ENCODE results near the gene RAB11FIP3. TPM values are rescaled to one million over a fixed set of nuclear protein-coding genes. Genes with fewer than 3 reads are reported as not detected.

RAB11FIP3 gene
- total RNA-seq, 1 experiment from 2014 or later: 12.8 TPM

GRCh38 chr16:398561-399339 is 26.7 kb upstream of the RAB11FIP3 start:
- no peaks in the 10 kb centered on the region for H4K20me1 ChIP-seq (ENCODE audit: insufficient read depth)
- no peak for ATAC-seq
- H3K4me2 ChIP-seq (ENCODE audit: low read length): no peak overlapping the region
- no peaks in the 10 kb centered on the region for H3K36me3 ChIP-seq (ENCODE audit: control insufficient read depth in 1 of 2, insufficient read depth in 2 of 2, low read length in 2 of 2)
- ChIA-PET POLR2A (no interaction called here), RAD21 (ENCODE audit: low non-redundant PET in 1 of 2, low total read pairs in 2 of 2, uncharacterized antibody in 2 of 2, unreplicated experiment in 2 of 2) (no interaction called here), CTCF (no interaction called here)
- H3K27ac ChIP-seq (ENCODE audit: low read depth, low read length): peak overlapping the region; percentile 58; the same call in 1 of the 2 replicates
- no peak overlapping the region for H3K4me3 ChIP-seq (replicated peaks in 1 of 2; ENCODE audit: low read depth in 1 of 2, low read length in 2 of 2)
- peaks cover 3 to 22% of the 10 kb centered on the region in 2 experiments; a peak in 2 of 4 replicates for H3K4me1 ChIP-seq (ENCODE audit: control insufficient read depth in 1 of 2, insufficient read depth in 2 of 2, low read length in 2 of 2)
- no peaks in the 10 kb centered on the region for H3K79me2 ChIP-seq (ENCODE audit: insufficient read depth, low read length)
- TF ChIP-seq SRF (IDR thresholded peaks at IDR 0.05; ENCODE audit: low read depth) (no peak), POLR2AphosphoS5 (IDR thresholded peaks at IDR 0.05; ENCODE audit: low read depth, low read length) (no peak), SP1 (IDR thresholded peaks at IDR 0.05; ENCODE audit: low read depth) (no peak), EZH2phosphoT487 (IDR thresholded peaks at IDR 0.05; ENCODE audit: borderline replicate concordance) (no peak), JUND (IDR thresholded peaks at IDR 0.05) (no peak), POLR2A (IDR thresholded peaks at IDR 0.05; ENCODE audit: borderline replicate concordance, extremely low read depth, insufficient read depth, insufficient read length) (no peak)
- no peaks in the 10 kb centered on the region for H3K9me3 ChIP-seq (ENCODE audit: control insufficient read depth in 1 of 2, insufficient read depth in 1 of 2, low read depth in 1 of 2, low read length in 2 of 2)
- H2AFZ ChIP-seq (ENCODE audit: low read depth, low read length, poor library complexity, severe bottlenecking): no peak overlapping the region
- no peak for DNase-seq (ENCODE audit: low read depth, low spot score)
- H3K9ac ChIP-seq (ENCODE audit: low read length): no peak overlapping the region
- H3K9me2 ChIP-seq (ENCODE audit: insufficient read depth): no peaks in the 10 kb centered on the region
- no peaks in the 10 kb centered on the region for H3K27me3 ChIP-seq (ENCODE audit: insufficient read depth, low read length)
- intact Hi-C loops (cut with micrococcal nuclease): loop anchor here (10.0 kb wide), 1 partner anchor 96 kb away; no protein-coding TSS in a partner anchor
- BruUV-seq (replicated peaks): no TSS peak

DNA sequence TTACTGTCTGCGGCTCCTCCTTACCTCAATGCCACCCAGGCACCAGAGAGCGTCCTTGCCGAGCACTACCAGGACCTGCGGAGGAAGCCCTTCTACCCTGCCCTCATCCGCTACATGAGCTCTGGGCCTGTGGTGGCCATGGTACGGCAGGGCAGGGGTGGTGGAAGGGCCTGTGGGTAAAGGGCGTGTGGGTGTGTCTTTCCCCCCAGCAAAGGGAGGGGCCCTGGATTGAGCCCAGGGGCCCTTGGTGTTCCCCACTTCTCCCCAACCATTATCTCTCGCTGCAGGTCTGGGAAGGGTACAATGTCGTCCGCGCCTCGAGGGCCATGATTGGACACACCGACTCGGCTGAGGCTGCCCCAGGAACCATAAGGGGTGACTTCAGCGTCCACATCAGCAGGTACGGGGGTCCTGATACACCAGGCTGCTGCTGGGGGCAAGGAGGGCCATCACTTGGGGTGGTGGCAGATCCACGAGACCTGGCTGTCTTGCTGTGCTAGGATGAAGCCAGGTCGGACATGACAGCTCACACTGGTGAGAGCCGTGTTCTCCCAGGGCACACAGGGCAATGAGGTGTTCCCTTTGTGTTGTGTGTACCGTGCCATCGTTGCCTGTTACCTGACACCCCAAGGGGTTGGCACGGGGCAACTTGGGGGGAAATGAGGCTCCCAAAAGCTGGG is 26.0 kb upstream of the RAB11FIP3 start:
- H4K20me1 ChIP-seq (ENCODE audit: insufficient read depth): no peaks in the 10 kb centered on the region
- H3K79me2 ChIP-seq (ENCODE audit: insufficient read depth, low read length): no peaks in the 10 kb centered on the region
- no peaks in the 10 kb centered on the region for H3K36me3 ChIP-seq (ENCODE audit: control insufficient read depth in 1 of 2, insufficient read depth in 2 of 2, low read length in 2 of 2)
- H3K9ac ChIP-seq (ENCODE audit: low read length): no peak overlapping the region
- ATAC-seq (no peak), DNase-seq (ENCODE audit: low read depth, low spot score) (no peak)
- H3K9me2 ChIP-seq (ENCODE audit: insufficient read depth): no peaks in the 10 kb centered on the region
- no peak overlapping the region for H2AFZ ChIP-seq (ENCODE audit: low read depth, low read length, poor library complexity, severe bottlenecking)
- H3K27me3 ChIP-seq (ENCODE audit: insufficient read depth, low read length): no peaks in the 10 kb centered on the region
- H3K4me3 ChIP-seq (replicated peaks in 1 of 2; ENCODE audit: low read depth in 1 of 2, low read length in 2 of 2): no peak overlapping the region
- H3K4me2 ChIP-seq (ENCODE audit: low read length): no peak overlapping the region
- ChIA-PET RAD21 (ENCODE audit: low non-redundant PET in 1 of 2, low total read pairs in 2 of 2, uncharacterized antibody in 2 of 2, unreplicated experiment in 2 of 2) (no interaction called here), POLR2A (no interaction called here), CTCF (no interaction called here)
- H3K9me3 ChIP-seq (ENCODE audit: control insufficient read depth in 1 of 2, insufficient read depth in 1 of 2, low read depth in 1 of 2, low read length in 2 of 2): no peaks in the 10 kb centered on the region
- peak overlapping the region; percentile 83; the same call in 1 of the 2 replicates for H3K27ac ChIP-seq (ENCODE audit: low read depth, low read length)
- intact Hi-C loops (cut with micrococcal nuclease): loop anchor here (10.0 kb wide), 1 partner anchor 95 kb away; no protein-coding TSS in a partner anchor
- peaks cover 3 to 22% of the 10 kb centered on the region in 2 experiments; a peak in 2 of 4 replicates for H3K4me1 ChIP-seq (ENCODE audit: control insufficient read depth in 1 of 2, insufficient read depth in 2 of 2, low read length in 2 of 2)
- BruUV-seq (replicated peaks): no TSS peak
- TF ChIP-seq SIN3A (IDR thresholded peaks at IDR 0.05; ENCODE audit: low read depth) (no peak), POLR2AphosphoS5 (IDR thresholded peaks at IDR 0.05; ENCODE audit: low read depth, low read length) (no peak), CEBPB (IDR thresholded peaks at IDR 0.05; ENCODE audit: low read depth) (no peak), YY1 (IDR thresholded peaks at IDR 0.05; ENCODE audit: extremely low read depth, insufficient replicate concordance, low read depth, low read length) (no peak), FOSL1 (IDR thresholded peaks at IDR 0.05; ENCODE audit: low read depth) (no peak), ELF1 (IDR thresholded peaks at IDR 0.05; ENCODE audit: borderline replicate concordance, low read depth) (no peak), EZH2phosphoT487 (IDR thresholded peaks at IDR 0.05; ENCODE audit: borderline replicate concordance) (no peak), POLR2A (IDR thresholded peaks at IDR 0.05; ENCODE audit: borderline replicate concordance, extremely low read depth, insufficient read depth, insufficient read length) (no peak), EGR1 (IDR thresholded peaks at IDR 0.05; ENCODE audit: low read depth) (no peak), TCF7L2 (IDR thresholded peaks at IDR 0.05; ENCODE audit: borderline replicate concordance, extremely low read depth, insufficient read depth, insufficient read length) (no peak), ATF3 (IDR thresholded peaks at IDR 0.05) (no peak), CBX3 (IDR thresholded peaks at IDR 0.05; ENCODE audit: low read depth) (no peak), RAD21 (IDR thresholded peaks at IDR 0.05; ENCODE audit: low read depth) (no peak)
- TF ChIP-seq, protein P1, sequence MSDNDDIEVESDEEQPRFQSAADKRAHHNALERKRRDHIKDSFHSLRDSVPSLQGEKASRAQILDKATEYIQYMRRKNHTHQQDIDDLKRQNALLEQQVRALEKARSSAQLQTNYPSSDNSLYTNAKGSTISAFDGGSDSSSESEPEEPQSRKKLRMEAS (IDR thresholded peaks at IDR 0.05): no peak
